Colonic mucosa (tissue), 4 donors: ENCODE measurements around the gene SINHCAF. TPM values are rescaled to one million over a fixed set of nuclear protein-coding genes. Genes with fewer than 3 reads are reported as not detected.
A peak's percentile ranks its signal among the peaks of the same experiment; 100 is the strongest.
"Not testable (repeated sequence)": the region's sequence is repeated elsewhere in the genome, so short reads cannot be mapped to it uniquely, and the experiment has no call there.

Source experiments
- DNase-seq: peaks from one replicate; pipeline ENCODE4 v3.0.0-alpha.2; 2020
- H3K27ac ChIP-seq: fragments of 200-600 bp; one replicate; pipeline ENCODE4 v1.8.0; 2021
- H3K27me3 ChIP-seq: fragments of 200-600 bp; one replicate; pipeline ENCODE4 v1.8.0; 2021
- H3K36me3 ChIP-seq: fragments of 200-600 bp; one replicate; pipeline ENCODE4 v1.8.0; 2021
- H3K4me1 ChIP-seq: fragments of 200-600 bp; one replicate; pipeline ENCODE4 v1.8.0; 2021; ENCODE audit warnings: mild to moderate bottlenecking
- H3K4me3 ChIP-seq: fragments of 200-600 bp; one replicate; pipeline ENCODE4 v1.8.0; 2021
- H3K9ac ChIP-seq, 2 donors: one replicate each; pipeline ENCODE4 v1.7.0; 2013; ENCODE audit warnings: control low read depth in 2 of 2, low read depth in 2 of 2, low read length in 2 of 2
- H3K9me3 ChIP-seq: fragments of 200-600 bp; one replicate; pipeline ENCODE4 v1.8.0; 2021
- intact Hi-C: fragments of 100-400 bp; cut with DNase I; formaldehyde crosslinking; loops from one replicate; pipeline ENCODE4 v1.14.1; 2022
- total RNA-seq, 2 donors: library from RNA; stranded (reverse); fragmentation: NEBNext Ultra II Directional in 1 of 2; extraction: Animal tissue kit (Norgen Biotek cat#: 25700) in 1 of 2; gene quantifications; one replicate each; pipeline ENCODE4 v1.2.1, GENCODE V29; 2021
- TF ChIP-seq, protein P1 (sequence below): fragments of 200-600 bp; IDR thresholded peaks from one replicate; pipeline ENCODE4 v1.8.0; 2022; ENCODE audit warnings: antibody characterized with exemption, mild to moderate bottlenecking
- donor health status: healthy.
- donor health status: DM: no; HTN: no; CAD: no.
- donor health status: DM: no; HTN: no; CAD: no.

The SINHCAF gene
- total RNA-seq, 2 donors from 2014 or later = 58.9 to 107 TPM

DNA sequence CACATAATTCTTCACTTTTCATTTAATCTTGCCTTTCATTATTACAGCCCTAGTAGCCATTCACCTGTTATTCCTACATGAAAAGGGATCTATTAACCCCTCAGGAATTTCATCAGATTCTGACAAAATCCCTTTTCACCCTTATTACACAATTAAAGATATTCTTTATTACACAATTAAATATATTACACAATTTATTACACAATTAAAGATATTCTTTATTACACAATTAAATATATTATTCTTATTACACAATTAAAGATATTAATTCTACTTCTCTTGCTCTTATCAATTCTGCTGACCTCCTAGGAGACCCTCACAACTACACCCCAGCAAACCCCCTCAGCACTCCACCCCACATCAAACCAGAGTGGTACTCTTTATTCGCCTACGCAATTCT lies 77.1 kb downstream of the SINHCAF start:
- Histone ChIP-seq H3K4me1 (no peaks in the 10 kb centered on the region), H3K4me3 (no peak overlapping the region), H3K36me3 (no peaks in the 10 kb centered on the region), H3K9ac (no peak overlapping the region), H3K27me3 (no peaks in the 10 kb centered on the region), H3K27ac (no peak overlapping the region), H3K9me3 (no peaks in the 10 kb centered on the region)
- DNase-seq = no peak
- intact Hi-C loops = no loop called here
- TF ChIP-seq, protein P1, sequence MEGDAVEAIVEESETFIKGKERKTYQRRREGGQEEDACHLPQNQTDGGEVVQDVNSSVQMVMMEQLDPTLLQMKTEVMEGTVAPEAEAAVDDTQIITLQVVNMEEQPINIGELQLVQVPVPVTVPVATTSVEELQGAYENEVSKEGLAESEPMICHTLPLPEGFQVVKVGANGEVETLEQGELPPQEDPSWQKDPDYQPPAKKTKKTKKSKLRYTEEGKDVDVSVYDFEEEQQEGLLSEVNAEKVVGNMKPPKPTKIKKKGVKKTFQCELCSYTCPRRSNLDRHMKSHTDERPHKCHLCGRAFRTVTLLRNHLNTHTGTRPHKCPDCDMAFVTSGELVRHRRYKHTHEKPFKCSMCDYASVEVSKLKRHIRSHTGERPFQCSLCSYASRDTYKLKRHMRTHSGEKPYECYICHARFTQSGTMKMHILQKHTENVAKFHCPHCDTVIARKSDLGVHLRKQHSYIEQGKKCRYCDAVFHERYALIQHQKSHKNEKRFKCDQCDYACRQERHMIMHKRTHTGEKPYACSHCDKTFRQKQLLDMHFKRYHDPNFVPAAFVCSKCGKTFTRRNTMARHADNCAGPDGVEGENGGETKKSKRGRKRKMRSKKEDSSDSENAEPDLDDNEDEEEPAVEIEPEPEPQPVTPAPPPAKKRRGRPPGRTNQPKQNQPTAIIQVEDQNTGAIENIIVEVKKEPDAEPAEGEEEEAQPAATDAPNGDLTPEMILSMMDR = no peak

DNA sequence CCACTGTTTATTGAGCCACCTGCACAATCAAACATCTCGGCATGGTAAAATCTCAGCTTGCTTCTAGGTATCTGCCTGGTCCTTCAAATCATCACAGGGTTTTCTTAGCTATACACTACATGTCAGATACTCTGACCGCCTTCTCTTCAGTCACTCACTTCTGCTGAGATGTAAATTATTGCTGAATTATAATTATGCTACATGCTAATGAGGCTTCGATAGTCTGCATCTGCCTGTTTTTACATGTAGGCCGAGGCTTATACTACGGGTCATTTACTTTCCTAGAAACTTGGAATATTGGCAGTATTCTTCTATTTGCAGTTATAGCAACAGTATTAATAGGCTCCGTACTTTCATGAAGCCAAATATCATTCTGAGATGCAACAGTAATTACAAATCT lies 77.6 kb downstream of the SINHCAF start:
- no peak for DNase-seq
- intact Hi-C loops = no loop called here
- Histone ChIP-seq H3K9ac (no peak overlapping the region), H3K27ac (no peak overlapping the region), H3K9me3 (no peaks in the 10 kb centered on the region), H3K4me1 (no peaks in the 10 kb centered on the region), H3K36me3 (no peaks in the 10 kb centered on the region), H3K27me3 (no peaks in the 10 kb centered on the region), H3K4me3 (no peak overlapping the region)
- TF ChIP-seq, protein P1 = no peak

DNA sequence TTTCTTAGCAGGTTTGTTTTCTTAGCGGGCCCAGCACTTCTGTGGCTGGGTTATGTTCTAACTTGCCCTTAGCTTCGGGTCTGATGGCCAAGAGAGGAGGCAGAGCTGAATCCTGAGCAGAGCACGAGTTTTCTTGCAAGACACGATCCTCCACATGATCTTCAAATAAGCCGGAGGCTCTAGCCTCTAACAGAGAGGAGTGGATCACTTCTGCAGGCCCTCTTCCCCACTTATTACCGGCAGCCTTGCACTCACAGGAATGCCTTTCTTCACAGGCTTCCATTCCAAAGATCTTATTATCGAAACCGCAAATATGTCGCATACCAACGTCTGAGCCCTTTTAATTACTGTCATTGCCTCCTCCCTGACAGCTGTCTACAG lies 79.5 kb downstream of the SINHCAF start:
- Histone ChIP-seq H3K36me3 (no peaks in the 10 kb centered on the region), H3K9me3 (no peaks in the 10 kb centered on the region), H3K4me1 (no peaks in the 10 kb centered on the region), H3K27me3 (no peaks in the 10 kb centered on the region), H3K27ac (no peak overlapping the region), H3K4me3 (no peak overlapping the region), H3K9ac (no peak overlapping the region)
- TF ChIP-seq, protein P1 = no peak
- no peak for DNase-seq
- intact Hi-C loops = no loop called here

DNA sequence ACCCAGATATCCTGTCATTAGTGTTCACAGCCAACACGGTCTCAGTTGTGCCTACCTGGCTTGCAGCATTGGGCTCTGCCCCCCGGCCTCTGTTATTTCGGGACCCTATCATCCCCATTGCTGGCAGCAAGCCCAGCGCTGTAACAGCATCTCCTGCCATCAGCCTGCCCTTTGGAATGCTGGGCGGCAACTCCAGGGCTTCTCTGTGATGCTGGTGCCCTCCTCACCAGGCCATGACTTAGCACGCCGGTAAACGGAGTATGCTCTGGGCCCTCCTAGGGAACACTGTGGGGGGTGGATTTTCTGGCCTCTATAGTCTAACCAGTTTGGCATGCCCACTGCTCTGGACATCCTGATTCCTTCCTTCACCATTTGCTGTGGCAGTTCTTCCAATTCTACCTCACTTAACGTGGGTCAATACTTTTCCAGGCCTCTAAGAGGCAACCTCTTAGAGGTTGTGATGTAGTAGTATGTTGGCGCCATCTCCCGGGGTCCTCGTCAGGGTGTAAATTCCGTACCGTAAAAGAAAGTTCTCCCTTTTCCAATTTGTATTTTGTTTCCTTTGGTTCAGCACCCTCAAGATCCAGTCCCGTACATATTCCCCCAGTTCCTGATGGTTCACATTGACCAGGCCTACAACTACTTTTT lies 80.0 kb downstream of the SINHCAF start:
- no peak for DNase-seq
- intact Hi-C loops = no loop called here

DNA sequence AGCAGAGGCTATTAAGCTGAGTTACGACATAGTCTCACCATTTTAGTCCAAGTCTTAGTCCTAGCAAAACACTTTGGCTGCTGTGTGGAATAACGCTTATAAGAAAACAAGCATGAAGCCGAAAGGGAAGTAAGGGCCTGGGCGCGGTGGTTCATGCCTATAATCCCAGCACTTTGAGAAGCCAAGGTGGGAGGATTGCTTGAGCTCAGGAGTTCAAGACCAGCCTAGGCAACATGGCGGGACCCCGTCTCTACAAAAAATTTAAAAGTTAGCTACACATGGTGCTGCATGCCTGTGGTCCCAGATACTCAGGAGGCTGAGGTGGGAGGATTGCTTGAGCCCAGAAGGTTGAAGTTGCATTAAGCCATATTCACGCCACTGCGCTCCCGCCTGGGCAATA lies 83.5 kb downstream of the SINHCAF start:
- DNase-seq, H3K4me3 ChIP-seq, H3K9ac ChIP-seq, H3K36me3 ChIP-seq, H3K4me1 ChIP-seq, H3K27me3 ChIP-seq, H3K9me3 ChIP-seq, H3K27ac ChIP-seq, intact Hi-C loops: not testable (repeated sequence)

More for the DNA sequence above, 80.0 kb downstream of the SINHCAF start:
- Histone ChIP-seq H3K9ac (no peak overlapping the region), H3K27ac (no peak overlapping the region), H3K27me3 (no peaks in the 10 kb centered on the region), H3K36me3 (no peaks in the 10 kb centered on the region), H3K4me3 (no peak overlapping the region), H3K4me1 (no peaks in the 10 kb centered on the region), H3K9me3 (no peaks in the 10 kb centered on the region)
- TF ChIP-seq, protein P1 = no peak

DNA sequence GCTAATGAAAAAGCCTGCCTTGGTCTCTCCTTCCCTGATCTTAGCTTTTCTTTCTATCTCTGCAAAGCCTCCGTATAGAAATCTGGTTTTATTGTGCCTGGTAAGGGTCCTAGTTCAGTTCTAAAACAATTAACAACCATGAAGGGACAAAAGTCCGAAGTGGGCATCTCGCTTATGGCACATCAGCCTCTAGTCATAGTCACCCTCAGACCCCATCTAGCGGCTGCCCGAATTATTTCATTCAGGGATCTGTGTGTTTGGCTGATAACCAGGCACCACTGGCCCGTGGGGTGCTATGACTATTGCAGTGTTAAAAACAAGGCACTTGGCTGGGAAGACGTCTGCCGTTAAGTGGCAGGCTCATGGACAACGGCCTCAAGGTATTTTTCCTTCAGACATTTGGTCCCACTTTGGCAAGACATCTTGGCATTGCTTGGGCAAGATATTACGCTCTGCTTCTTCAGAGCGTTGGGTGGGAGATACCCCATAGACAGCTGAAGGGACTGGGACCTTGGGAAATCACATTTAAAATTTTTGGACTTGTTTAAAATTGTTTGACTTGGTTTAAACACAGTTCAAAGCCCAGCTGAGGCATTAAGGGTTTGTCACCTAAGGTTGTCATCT lies 87.1 kb downstream of the SINHCAF start:
- no peaks in the 10 kb centered on the region for H3K27me3 ChIP-seq
- intact Hi-C loops = loop anchor here (5.0 kb wide), 1 partner anchor 392 kb away; no protein-coding TSS in a partner anchor
- H3K4me3 ChIP-seq = no peak overlapping the region
- H3K9me3 ChIP-seq = no peaks in the 10 kb centered on the region
- H3K27ac ChIP-seq = no peak overlapping the region
- no peak overlapping the region for H3K9ac ChIP-seq
- peak; percentile 79 for DNase-seq
- no peaks in the 10 kb centered on the region for H3K36me3 ChIP-seq
- TF ChIP-seq, protein P1 = peak; percentile 64
- H3K4me1 ChIP-seq = no peaks in the 10 kb centered on the region

DNA sequence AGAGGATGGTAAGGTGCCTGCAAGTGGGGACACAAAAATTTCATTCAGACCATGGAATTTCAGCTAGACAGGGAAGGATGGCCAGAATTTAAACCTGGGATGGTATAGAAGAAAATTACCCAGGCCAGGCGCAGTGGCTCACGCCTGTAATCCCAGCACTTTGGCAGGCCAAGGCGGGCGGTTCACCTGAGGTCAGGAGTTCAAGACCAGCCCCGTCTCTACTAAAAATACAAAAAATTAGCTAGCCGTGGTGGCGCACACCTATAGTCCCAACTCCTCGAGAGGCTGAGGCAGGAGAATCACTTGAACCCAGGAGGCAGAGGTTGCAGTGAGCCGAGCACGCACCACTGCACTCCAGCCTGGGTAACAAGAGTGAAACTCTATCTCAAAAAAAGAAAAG lies 87.6 kb downstream of the SINHCAF start:
- not testable (repeated sequence) for H3K36me3 ChIP-seq, H3K9me3 ChIP-seq, H3K27ac ChIP-seq, H3K9ac ChIP-seq, DNase-seq, H3K4me1 ChIP-seq, H3K4me3 ChIP-seq, H3K27me3 ChIP-seq
- intact Hi-C loops = loop anchor here (5.0 kb wide), 1 partner anchor 391 kb away; no protein-coding TSS in a partner anchor
